ENCODE results near the gene GRIK4.
"Not testable (repeated sequence)": the region's sequence is repeated elsewhere in the genome, so short reads cannot be mapped to it uniquely, and the experiment has no call there.

Gene GRIK4

DNA sequence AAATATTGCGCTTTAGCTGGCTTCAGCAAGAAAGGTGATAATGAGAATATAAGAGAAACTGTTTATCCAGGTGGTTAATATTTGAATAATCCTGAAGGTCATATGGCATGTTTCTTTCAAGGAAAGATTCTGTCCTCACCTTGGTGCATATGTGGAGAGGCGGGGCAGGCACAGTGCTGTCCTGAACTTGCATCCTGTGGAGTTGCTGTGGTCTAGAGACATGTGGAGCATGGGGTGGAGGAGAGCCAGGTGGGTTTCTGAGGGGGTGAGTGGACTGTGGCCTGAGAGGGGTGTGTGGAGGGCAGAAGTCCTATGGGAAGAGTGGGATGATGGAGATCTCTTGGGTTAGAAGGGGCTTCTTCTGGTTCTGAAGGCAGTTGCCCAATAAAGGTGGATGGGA, 65.5 kb downstream of the GRIK4 start:
- no peak for DNase-seq

DNA sequence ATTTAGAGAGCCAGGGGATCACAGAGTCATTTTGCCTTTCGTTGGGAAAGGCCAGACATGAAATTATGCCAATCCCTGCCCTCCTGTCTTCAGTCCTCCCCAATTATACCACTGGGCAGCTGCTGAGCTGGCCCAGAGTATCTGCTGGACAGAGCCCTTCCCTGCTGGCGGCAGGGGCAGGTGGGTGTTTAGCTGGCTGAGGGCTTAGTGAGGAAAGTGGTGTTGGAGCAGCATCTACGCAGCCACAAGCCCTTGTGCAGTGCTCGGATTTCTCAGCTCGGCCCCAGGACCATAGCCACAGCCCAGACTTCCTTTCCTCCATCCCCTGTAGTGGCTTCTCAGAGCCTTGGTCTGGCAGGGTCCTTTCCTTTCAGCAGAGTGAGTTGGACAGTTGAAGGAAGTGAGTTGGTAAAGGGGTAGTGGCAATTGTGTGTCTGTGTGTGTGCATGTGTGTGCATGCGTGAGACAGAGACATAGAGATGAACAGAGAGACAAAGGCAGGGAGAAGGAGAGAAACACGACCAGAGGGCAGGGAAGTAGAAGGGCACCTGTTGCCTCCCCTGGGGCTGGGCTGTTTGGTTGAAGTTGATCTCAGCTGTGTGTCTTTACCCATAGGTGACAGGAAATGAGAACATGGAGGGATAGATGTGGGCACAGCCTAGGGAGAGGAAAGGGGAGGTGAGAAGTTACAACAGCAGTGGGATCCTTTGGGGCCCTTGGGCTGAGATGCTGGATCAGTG, 66.2 kb downstream of the GRIK4 start:
- no peak for DNase-seq

DNA sequence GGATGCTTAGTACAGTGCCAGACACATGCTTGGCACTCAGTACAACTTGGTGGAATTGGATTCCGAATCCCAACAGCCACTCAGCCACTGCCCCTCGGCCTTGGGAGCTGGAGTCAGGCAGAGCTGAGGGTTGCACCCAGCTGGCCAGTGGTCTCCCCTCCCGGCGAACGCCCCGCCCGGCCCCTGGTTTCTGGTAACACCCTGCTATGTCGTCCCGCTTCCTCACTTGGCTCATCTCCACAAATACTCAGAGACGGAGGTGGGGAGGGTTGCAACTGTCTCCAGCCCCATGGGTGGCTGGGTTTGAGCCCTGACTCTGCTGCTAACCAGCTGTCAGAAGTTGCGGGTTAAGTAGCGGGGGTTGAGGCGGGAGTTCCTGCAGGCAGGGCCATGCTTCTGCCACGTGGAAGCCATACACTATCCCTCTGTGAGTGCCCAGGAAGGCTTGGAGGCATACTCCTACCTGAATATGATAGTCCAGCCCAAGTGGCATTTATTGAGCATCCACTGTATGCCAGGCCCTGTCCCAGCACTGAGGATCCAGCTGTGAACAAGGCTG, 67.1 kb downstream of the GRIK4 start:
- DNase-seq = no peak

DNA sequence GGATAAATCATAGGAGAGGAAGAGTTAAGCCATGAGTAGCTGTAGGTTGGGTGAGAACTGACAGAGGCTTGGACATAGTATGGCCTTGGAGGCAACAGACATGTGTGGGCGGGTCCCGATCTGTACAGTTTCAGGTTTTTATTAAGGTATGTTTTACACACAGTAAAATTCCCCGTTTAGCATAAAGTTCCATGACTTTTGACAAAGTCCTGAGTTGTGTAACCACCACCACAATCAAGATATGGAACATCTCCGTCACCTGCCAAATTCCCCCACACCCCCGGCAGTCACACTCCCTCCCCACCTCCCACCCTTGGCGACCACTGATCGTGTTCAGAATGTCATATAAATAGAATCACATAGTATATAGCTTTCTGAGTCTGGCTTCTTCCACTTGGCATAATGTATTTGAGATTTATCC, 68.1 kb downstream of the GRIK4 start:
- DNase-seq = no peak

DNA sequence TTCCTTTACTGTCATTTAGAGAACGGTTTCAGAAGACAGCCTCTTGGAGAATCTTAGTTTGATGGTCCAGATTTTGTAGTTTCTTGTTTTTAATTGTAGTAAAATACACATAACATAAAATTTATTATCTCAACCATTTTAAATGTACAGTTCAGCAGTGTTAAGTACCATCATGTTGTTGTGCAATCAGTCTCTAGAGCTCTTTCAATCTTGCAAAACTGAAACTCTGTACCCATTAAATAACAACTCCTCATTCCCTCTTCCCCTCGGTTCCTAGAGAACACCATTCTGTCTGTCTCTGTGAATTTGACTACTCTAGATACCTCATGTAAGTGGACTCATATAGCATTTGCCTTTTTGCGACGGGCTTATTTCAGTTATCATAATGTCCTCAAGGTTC, 69.8 kb downstream of the GRIK4 start:
- DNase-seq = no peak

DNA sequence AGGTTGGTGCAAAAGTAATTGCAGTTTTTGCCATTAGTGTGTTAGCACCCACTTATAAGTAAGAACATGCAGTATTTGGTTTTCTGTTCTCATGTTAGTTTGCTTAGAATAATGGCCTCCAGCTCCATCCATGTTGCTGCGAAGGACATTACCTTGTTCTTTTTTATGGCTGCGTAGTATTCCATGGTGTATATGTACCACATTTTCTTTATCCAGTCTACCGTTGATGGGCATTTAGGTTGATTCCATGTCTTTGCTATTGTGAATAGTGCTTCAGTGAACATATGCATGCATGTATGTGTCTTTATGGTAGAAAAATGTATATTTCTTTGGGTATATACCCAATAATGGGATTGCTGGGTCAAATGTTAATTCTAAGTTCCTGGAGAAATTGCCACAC, 71.0 kb downstream of the GRIK4 start:
- not testable (repeated sequence) for DNase-seq

DNA sequence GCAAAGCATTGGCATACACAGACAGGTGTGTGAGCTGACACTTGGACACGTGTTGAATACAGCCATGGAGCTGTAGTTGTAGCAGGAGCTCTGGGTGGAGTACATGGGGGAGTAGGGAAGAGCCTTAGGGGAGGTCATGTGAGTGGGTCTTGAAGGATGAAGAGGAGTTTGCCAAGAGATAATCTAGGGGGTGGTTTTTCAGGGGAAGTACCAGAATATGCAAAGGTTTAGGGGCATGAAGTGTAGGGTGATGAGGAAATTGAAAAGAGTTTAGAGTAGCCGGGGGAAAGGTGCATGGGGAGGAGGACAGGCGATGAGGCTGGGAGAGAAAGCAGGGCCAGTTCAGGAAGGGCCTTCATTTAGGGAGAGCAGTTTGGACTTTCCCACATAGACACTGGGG, 74.5 kb downstream of the GRIK4 start:
- DNase-seq = no peak

DNA sequence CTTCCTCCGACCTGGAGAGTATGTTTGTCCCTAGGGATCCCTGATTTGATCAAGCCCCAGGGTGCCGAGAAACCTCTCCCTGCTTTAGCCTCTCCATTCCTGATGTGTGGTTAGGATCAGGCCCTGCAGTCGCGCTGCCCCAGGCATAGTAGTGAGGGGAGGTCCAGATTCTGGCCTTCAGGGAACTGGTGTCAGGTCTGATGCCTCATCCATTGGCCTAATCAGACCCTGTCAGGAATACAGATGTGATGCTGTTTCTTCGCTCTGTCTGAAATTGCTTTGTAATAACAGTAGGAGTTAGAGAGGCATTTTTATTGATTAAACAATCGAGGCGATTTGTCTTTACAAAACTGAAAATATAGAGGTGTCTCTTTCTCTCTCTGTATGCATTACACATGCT, 75.2 kb downstream of the GRIK4 start:
- no peak for DNase-seq

DNA sequence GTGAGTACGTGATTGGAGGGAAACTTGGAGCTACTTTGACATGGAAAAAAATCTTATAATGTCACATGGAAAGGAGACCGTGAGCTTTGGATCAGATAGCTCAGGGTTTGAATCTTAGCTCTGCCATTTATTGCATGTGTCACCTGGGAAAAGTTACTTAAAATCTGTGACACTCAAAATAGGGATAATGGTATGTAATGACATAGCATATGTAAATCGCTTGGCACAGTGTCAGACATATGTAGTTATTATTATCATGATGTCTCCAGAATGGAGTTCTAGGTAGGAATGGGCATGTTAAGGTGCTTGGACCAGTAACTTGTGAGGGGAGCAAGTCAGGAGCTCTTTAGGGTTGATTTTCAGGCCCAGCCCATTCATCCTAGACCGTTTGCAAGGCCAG, 75.8 kb downstream of the GRIK4 start:
- no peak for DNase-seq

DNA sequence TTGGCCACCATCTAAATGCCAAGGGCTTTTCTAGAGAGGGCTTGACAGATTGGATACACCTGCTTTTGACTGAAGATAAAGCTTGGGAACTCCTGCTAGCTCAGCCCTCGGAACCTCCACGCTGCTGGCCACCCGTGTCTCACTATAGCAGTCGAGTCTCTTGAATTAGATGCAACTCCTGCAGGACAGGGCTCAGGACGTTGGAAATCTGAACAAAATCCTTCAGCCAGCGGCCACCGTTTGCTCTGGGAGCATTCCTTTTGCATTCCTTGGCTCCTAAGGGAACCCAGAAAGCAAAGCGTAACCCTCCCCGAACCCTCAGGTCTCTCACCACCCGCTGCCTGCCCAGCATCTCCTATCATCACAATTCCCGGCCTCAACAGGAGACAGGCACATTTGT, 77.8 kb downstream of the GRIK4 start:
- DNase-seq = no peak

DNA sequence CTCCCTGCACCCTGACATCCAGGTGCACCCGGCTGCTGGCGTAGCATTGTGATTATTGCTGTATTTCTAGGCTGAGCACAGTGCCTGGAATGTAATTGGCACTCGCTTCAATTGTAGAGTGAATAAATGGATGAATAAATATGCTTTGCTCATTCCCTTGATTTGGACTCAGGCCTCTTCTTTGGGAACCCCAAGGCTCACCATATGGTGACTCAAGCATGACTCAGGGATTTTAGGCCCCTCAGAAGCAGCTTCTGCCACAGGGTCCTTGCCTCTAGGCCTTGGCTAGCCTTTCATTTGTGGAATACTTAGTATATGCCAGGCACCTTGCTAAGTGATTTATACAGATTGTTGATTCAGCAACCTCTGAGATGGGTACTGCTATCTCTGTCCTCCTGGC, 78.9 kb downstream of the GRIK4 start:
- DNase-seq = peak; percentile 34

DNA sequence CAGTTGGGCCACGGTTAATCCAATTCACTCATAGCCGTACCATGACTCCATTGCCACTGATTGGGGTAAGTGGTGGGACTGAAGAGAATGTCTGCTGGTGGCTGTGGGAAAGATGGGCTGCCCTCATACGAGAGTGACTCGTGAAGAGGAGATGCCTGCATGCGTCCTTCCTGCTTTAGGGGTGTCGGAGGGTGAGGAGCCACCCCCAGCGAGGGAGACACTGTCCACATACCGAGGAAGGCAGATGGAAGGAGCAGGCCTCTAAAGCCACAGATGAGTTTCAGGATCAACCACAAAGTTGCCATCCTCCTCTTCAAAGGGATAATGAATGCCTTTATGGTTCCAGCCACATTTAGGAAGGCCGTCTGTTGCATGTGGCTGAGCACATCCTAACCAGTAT, 83.2 kb downstream of the GRIK4 start:
- no peak for DNase-seq

DNA sequence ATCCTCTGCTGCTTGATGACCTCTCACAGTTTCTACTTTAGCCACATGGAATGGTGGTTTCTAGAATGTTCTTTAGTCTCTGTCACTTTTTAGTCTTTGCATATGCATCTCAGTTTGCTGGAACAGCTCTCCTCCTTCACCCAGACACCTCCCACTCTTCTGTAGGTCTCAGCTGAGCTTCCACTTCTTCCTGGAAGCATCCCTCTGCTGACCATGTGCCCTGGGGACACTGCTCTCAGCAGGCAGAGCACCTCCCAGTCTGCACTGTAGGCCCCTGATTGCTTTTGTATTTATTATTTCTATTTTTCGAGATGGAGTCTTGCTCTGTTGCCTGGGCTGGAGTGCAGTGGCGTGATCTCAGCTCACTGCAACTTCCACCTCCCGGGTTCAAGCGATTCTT, 84.0 kb downstream of the GRIK4 start:
- no peak for DNase-seq

DNA sequence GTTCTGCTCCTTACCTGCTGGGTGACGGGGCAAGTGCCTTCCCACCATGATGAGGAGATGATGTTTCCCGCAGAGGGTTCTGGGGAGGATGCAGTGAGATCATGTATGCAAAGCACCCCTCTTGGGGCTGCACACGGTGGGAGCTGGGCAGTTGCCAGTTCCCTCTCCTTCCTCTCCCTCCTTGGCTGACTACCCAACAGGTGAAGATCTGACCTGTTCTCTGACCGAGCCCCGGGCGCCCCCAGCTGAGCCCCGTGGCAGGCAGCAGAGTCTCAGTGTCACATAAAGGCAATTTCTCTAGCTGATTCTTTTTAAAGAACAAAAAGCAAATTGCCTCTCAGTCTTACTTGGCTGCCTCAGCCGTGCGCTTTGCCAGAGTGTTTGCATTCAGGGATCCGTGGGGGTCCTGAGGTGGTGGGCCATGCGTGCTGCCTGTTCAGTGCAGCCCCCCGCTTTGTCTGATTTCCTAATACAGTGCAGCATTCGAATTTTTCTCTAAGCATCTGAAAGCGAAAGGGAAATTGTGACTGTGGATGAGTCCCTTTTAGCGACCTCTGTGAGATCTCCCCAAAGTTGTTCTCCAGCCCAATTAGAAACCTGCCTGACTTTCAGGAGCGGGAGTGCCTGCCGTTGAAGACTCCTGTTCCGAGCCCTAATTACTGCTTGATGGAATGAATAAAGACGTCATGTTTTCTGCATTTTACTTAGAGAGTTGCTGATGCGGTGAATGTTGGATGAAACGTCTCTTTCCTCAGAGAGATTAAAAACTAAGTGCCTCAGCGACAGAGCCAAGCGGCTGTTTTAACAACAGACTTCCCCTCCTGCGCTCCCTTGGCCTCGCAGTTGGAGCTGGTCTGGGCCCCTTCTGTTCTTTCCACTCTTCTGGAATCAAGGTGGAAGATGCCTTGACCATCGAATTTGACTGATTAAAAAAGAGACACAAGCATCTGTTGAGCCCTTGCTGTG, 86.0 kb downstream of the GRIK4 start:
- DNase-seq = no peak

DNA sequence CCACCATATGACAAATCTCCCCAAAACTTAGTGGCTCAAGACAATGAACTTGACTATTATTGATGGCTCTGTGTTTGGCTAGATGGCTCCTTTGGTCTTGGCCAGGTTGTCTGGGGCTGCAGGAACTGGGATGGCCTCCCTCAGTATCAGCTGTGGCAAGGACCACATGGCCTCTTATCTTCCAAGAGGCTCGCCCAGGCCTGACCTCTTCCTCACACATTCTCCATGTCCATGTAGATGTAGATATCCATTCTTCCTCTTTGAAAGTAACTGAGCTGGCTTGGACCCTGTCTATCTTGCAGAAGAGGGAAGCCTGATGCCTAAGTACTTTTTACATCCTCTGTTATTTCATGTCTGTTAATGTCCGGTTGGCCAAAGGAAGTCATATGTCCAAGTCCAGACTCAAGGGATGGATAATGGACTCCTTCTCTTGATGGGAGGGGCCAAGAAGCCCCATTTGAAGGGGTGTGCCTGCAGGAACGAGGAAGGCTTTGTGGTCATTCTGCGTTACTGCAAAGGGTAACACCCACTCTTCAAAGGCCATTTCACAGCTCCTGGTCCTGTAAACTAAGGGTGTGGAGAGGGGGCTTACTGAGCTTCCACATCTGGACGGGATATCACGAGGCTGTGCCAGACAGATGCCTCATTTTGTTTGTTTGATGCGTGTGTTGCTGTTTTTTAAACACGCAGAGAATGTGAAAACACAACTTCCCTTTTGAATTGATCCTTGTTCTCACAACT, 87.1 kb downstream of the GRIK4 start:
- no peak for DNase-seq

DNA sequence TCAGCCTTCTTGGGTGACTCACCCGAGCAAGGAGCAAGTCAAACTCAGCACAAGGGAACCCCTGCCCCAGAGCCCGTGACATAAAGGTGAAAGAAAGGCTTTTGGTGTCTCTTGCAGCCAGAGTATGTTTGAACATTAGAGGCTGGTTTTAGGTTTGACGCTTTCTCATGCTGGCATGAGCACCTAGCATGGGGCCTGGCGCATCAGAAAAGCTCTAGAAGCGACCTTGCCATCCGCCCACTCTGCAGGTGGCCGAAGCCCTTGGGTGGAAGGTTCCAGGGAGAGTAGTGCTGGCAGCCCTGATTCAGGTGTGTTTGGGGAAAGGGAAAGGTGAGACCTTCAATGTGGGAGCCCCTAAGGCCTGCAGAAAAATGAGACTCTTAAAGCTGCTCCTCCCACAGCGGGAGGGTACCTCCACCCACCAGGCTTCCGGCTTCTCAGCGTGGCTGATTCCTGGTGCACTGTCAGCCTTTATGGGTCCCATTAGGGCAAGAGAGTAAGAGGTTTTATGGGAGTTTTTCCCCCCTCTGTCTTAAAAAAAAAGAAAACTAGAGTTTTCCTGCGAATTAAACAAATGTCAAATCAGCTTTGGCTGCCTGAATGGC, 88.4 kb downstream of the GRIK4 start:
- no peak for DNase-seq

DNA sequence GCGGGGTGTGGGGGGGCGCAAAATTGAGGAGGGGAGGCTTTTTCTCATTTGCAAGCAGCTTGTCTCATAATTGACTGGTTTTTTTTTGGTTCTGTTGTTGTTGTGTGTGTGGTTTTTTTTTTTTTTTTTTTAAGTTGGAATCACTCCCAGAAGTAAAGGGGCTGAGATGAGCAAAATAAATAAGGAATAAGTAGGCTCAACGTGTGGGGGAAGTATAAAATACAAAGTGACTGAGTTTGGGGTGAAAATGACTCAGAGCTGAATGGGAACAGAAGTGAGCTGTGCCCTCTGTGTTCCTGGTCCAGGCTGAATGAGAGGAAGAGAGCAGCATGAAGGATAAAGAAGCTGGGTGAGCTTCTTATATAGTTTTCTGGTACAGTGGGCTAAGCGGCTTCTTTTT, 90.0 kb downstream of the GRIK4 start:
- DNase-seq = peak; percentile 21

DNA sequence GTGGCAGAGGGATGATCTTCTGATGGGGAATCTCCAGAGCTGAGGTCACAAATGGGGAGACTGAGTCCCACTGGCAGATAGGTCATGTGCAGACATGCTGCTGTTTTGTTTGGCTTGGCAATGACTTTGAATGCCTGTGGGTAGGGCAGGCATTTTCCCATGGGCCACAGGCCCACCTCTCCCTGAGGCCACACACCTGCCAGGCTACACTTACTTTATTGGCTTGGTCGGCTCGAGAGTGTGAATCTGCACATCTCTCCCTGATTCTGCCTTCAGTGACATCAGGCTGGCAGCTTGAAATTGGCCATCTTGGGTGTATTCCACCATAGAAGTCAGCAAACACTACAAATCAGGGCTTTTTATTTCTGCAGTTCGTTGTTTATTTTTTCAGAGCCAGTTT, 91.5 kb downstream of the GRIK4 start:
- DNase-seq = no peak

DNA sequence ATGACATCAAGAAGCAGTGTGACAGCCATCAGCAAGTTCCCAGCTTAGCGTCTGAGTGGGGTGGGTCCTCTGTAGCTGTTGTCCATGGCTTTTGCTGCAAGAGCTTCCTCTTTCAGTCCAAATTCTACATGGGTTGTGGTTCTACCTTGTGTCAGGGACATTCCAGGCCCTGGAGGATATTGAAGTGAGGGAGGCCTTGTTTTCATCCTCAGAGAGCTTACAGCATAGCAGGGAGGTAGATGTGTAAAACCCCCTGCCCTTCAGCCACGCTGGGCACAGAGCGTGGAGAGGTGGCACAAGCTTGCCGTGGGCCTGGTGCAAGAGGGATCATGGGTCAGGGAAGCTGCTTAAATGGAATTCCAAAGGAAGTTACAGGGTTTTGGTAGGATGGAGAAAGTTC, 93.9 kb downstream of the GRIK4 start:
- no peak for DNase-seq

DNA sequence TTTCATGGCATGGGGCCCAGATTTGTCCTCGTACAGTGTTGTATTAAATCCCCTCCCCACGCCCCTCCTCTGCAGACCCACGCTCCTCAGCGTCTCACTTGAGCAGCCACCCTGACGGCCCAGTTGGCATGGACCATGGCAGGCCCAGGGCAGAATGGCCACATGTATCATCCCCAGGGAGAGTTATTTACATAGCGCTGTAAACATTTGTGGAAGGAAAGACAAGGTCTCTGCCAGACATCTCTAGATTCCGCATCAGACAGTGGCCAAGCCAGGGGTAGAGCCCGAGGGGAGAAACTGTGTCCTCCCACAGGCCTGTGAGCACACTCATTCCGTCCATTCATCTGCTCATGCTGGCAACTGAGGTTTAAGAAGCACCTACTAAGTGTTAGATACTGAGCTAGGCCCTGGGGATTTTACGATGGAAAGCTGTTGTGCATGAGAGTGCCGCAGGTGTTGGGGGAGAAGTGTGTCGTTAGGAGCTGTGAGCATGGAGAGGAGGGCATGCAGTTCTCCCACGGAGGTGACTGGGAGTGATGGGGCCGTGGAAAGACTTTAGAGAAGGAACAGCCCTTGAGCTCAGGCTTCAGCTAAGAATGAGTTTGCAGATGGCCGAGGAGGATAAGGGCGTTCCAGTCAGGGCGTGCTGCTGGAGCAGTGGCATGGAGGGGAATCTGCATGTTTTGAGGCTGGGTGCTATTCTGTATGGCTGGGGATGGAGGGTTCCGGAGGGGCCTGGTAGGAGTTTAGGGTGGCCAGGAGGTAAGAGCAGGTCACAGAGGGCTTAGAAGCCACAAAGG, 94.9 kb downstream of the GRIK4 start:
- no peak for DNase-seq

DNA sequence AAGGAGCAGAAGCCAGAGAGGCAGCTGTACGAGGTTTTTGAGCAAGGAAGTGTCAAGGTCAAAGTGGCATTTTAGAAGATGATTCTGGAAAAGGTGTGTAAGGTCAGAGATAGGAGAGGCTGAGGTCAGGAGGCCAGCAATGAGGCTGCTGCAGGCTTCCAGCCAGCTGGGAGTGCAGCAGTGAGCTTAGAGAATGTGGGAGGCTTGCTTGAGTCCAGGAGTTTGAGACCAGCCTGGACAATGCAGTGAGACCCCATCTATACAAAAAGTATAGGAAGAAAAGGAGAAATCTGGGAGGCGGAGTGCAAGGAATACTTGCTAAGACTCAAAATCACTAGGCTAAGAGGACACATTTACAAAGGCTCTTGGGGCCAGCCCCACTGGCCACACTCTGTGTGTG, 96.5 kb downstream of the GRIK4 start:
- no peak for DNase-seq

DNA sequence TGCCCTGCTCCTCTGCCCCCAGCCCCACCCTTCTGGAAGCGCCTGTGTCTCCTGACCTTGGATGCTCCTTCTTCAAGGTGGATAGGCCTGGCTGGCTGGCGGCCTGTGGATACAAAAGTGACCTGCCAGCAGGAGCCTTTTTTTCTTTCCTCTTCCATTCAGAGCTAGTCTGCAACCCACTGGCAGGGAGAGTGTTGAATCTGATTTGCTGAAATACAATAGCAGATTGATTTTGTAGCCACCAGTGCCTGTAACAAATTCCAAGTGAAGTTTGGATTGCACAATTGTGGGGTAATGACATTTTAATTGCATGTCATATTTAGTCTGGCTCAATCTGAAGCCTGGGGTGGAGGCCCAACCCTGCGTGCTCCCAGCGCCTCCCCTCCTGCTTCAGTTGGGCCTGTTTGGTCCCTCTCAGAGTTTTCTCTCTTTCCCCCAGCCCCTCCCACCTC, 97.2 kb downstream of the GRIK4 start:
- no peak for DNase-seq
